ENCODE results near the gene PARP11.

PARP11 gene

GRCh38 chr12:3897371-3897971 lies 24.3 kb upstream of the PARP11 start:
- no peak for DNase-seq (ENCODE audit: low read depth)
- TF ChIP-seq CTCF (conservative IDR thresholded peaks at IDR 0.05; ENCODE audit: low read length): no peak
- no peak overlapping the region for H3K4me3 ChIP-seq (ENCODE audit: low read length)

- H3K4me3 ChIP-seq (ENCODE audit: low read length): no peak overlapping the region
- no peak for TF ChIP-seq CTCF (conservative IDR thresholded peaks at IDR 0.05; ENCODE audit: low read length)
- DNase-seq (ENCODE audit: low read depth): peak; percentile 17
Observed at GRCh38 chr12:3896801-3897351, 23.7 kb upstream of the PARP11 start.

GRCh38 chr12:3896356-3896755 lies 23.2 kb upstream of the PARP11 start:
- TF ChIP-seq CTCF (conservative IDR thresholded peaks at IDR 0.05; ENCODE audit: low read length): no peak
- no peak for DNase-seq (ENCODE audit: low read depth)
- no peak overlapping the region for H3K4me3 ChIP-seq (ENCODE audit: low read length)

GRCh38 chr12:3892631-3893030 lies 19.4 kb upstream of the PARP11 start:
- no peak for TF ChIP-seq CTCF (conservative IDR thresholded peaks at IDR 0.05; ENCODE audit: low read length)
- DNase-seq (ENCODE audit: low read depth): no peak
- no peak overlapping the region for H3K4me3 ChIP-seq (ENCODE audit: low read length)

DNA sequence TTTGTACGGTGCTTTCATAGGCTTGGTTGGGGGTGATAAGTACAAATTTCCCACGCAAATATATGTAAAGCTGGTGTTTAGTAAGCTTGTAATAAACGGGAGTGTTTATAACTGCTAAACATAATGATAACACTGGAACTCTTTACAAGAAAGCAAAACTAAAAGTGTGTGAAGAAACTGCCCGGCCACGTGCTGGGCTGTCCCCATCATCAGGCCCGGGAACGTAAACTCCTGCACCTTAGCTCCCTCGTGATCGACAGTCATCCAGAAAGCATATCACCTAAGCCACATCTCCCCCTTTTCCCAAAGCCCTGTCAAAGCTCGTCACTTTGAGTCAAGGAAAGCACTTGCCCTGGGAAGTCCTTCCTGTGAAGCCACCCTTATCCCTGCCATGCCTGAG lies 18.0 kb upstream of the PARP11 start:
- H3K4me3 ChIP-seq (ENCODE audit: low read length): no peak overlapping the region
- DNase-seq (ENCODE audit: low read depth): no peak
- TF ChIP-seq CTCF (conservative IDR thresholded peaks at IDR 0.05; ENCODE audit: low read length): no peak

DNA sequence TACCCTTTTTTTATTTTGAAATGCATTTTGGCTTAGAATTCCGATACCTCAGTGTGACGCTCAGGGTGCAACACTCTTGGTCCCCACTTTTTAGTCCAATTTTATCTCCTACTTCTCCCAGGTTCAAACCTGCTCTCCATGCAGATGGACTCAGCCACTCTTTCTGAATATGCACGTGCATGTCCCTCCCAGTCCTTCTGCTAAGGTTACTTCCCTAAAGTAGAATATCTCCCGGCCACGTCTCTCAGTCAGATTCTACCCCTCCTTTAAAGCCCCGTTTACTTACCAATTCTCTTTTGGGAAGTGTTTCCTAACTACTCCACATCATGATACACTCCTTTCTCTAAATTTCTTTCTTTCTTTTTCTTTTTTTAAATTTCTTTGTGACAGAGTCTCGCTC lies 15.5 kb upstream of the PARP11 start:
- no peak for TF ChIP-seq CTCF (conservative IDR thresholded peaks at IDR 0.05; ENCODE audit: low read length)
- no peak for DNase-seq (ENCODE audit: low read depth)
- H3K4me3 ChIP-seq (ENCODE audit: low read length): no peak overlapping the region

GRCh38 chr12:3885277-3886094 lies 12.3 kb upstream of the PARP11 start:
- peak; percentile 89 for TF ChIP-seq CTCF (conservative IDR thresholded peaks at IDR 0.05; ENCODE audit: low read length)
- H3K4me3 ChIP-seq (ENCODE audit: low read length): peak overlapping the region; percentile 66
- peak; percentile 41 for DNase-seq (ENCODE audit: low read depth)
